ENCODE data around the gene RAB30.

Gene RAB30

GRCh38 chr11:82939456-82939855 is 132.2 kb downstream of the RAB30 start:
- Histone ChIP-seq H3K27me3 (ENCODE audit: insufficient read depth, low read depth) (no peaks in the 10 kb centered on the region), H3K4me2 (no peak overlapping the region), H2AFZ (ENCODE audit: low read depth) (no peak overlapping the region), H3K79me2 (ENCODE audit: insufficient read depth, low read depth) (no peaks in the 10 kb centered on the region), H3K36me3 (ENCODE audit: insufficient read depth) (no peaks in the 10 kb centered on the region), H3K4me3 (IDR thresholded peaks at IDR 0.05; ENCODE audit: insufficient read depth, low read depth, low read length) (no peak overlapping the region), H3K4me1 (ENCODE audit: low read depth, poor library complexity, severe bottlenecking) (no peaks in the 10 kb centered on the region), H4K20me1 (ENCODE audit: insufficient read depth) (no peaks in the 10 kb centered on the region), H3K27ac (no peak overlapping the region), H3K9ac (no peak overlapping the region)
- TF ChIP-seq CTCF (conservative IDR thresholded peaks at IDR 0.05; ENCODE audit: low read depth, low read length): no peak

GRCh38 chr11:82937554-82937953 is 134.1 kb downstream of the RAB30 start:
- H3K27me3 ChIP-seq (ENCODE audit: insufficient read depth, low read depth): no peaks in the 10 kb centered on the region
- H3K4me2 ChIP-seq: no peak overlapping the region
- TF ChIP-seq CTCF (conservative IDR thresholded peaks at IDR 0.05; ENCODE audit: low read depth, low read length): no peak
- no peaks in the 10 kb centered on the region for H3K4me1 ChIP-seq (ENCODE audit: low read depth, poor library complexity, severe bottlenecking)
- H3K27ac ChIP-seq: no peak overlapping the region
- no peaks in the 10 kb centered on the region for H4K20me1 ChIP-seq (ENCODE audit: insufficient read depth)
- H3K36me3 ChIP-seq (ENCODE audit: insufficient read depth): no peaks in the 10 kb centered on the region; the same call in 1 of the 2 replicates
- H3K4me3 ChIP-seq (IDR thresholded peaks at IDR 0.05; ENCODE audit: insufficient read depth, low read depth, low read length): no peak overlapping the region
- H3K9ac ChIP-seq: no peak overlapping the region
- no peak overlapping the region for H2AFZ ChIP-seq (ENCODE audit: low read depth)
- H3K79me2 ChIP-seq (ENCODE audit: insufficient read depth, low read depth): no peaks in the 10 kb centered on the region

- Histone ChIP-seq H4K20me1 (ENCODE audit: insufficient read depth) (no peaks in the 10 kb centered on the region), H3K27me3 (ENCODE audit: insufficient read depth, low read depth) (no peaks in the 10 kb centered on the region), H3K9ac (no peak overlapping the region), H3K4me2 (no peak overlapping the region), H2AFZ (ENCODE audit: low read depth) (no peak overlapping the region), H3K36me3 (ENCODE audit: insufficient read depth) (no peaks in the 10 kb centered on the region; the same call in 1 of the 2 replicates), H3K4me1 (ENCODE audit: low read depth, poor library complexity, severe bottlenecking) (no peaks in the 10 kb centered on the region), H3K4me3 (IDR thresholded peaks at IDR 0.05; ENCODE audit: insufficient read depth, low read depth, low read length) (no peak overlapping the region), H3K79me2 (ENCODE audit: insufficient read depth, low read depth) (no peaks in the 10 kb centered on the region), H3K27ac (no peak overlapping the region)
- TF ChIP-seq CTCF (conservative IDR thresholded peaks at IDR 0.05; ENCODE audit: low read depth, low read length): no peak
These were observed 135.4 kb downstream of the RAB30 start for GRCh38 chr11:82936261-82936660.

- Histone ChIP-seq H3K36me3 (ENCODE audit: insufficient read depth) (no peaks in the 10 kb centered on the region; the same call in 1 of the 2 replicates), H3K4me2 (no peak overlapping the region), H3K27me3 (ENCODE audit: insufficient read depth, low read depth) (no peaks in the 10 kb centered on the region), H3K27ac (no peak overlapping the region), H3K4me3 (IDR thresholded peaks at IDR 0.05; ENCODE audit: insufficient read depth, low read depth, low read length) (no peak overlapping the region), H2AFZ (ENCODE audit: low read depth) (no peak overlapping the region), H4K20me1 (ENCODE audit: insufficient read depth) (no peaks in the 10 kb centered on the region), H3K9ac (no peak overlapping the region), H3K4me1 (ENCODE audit: low read depth, poor library complexity, severe bottlenecking) (peaks cover 3% of the 10 kb centered on the region), H3K79me2 (ENCODE audit: insufficient read depth, low read depth) (no peaks in the 10 kb centered on the region)
- TF ChIP-seq CTCF (conservative IDR thresholded peaks at IDR 0.05; ENCODE audit: low read depth, low read length): no peak
These were observed 139.1 kb downstream of the RAB30 start for GRCh38 chr11:82932564-82932963.

Measured in KMS-11 (cell line).